AG09319 (cell line): ENCODE data around the gene NDUFS7.

ENCODE experiments used
- DNase-seq: peaks from one replicate; pipeline ENCODE4 v3.0.0-alpha.2; 2010; ENCODE audit warnings: low read depth; ENCODE audit errors: extremely low read depth
- CTCF ChIP-seq: IDR thresholded peaks from 2 replicates; pipeline ENCODE4 v1.5.1; 2011; ENCODE audit warnings: low read depth, mild to moderate bottlenecking, inconsistent platforms, low read length, moderate library complexity

NDUFS7 gene

GRCh38 chr19:1423436-1424191, 39.9 kb downstream of the NDUFS7 start:
- TF ChIP-seq CTCF: no peak
- DNase-seq: no peak

GRCh38 chr19:1424192-1424955, 40.7 kb downstream of the NDUFS7 start:
- no peak for TF ChIP-seq CTCF
- no peak for DNase-seq

- DNase-seq: no peak
- no peak for TF ChIP-seq CTCF
Measured at GRCh38 chr19:1425102-1425837, 41.6 kb downstream of the NDUFS7 start.

GRCh38 chr19:1425902-1426301, 42.2 kb downstream of the NDUFS7 start:
- TF ChIP-seq CTCF: no peak

GRCh38 chr19:1426736-1427135, 43.0 kb downstream of the NDUFS7 start:
- no peak for DNase-seq

More at GRCh38 chr19:1425902-1426301, 42.2 kb downstream of the NDUFS7 start:
- DNase-seq: no peak

GRCh38 chr19:1427221-1427920, 43.7 kb downstream of the NDUFS7 start:
- no peak for DNase-seq
- no peak for TF ChIP-seq CTCF

More at GRCh38 chr19:1426736-1427135, 43.0 kb downstream of the NDUFS7 start:
- no peak for TF ChIP-seq CTCF
